ENCODE measurements around the gene FILIP1. TPM values are rescaled to one million over a fixed set of nuclear protein-coding genes. Genes with fewer than 3 reads are reported as not detected.
"Not testable (repeated sequence)": the region's sequence is repeated elsewhere in the genome, so short reads cannot be mapped to it uniquely, and the experiment has no call there.

Gene FILIP1
- total and polyA plus RNA-seq, 12 donors = 16.8 to 269 (median 181) TPM

- H3K4me1 ChIP-seq = peaks cover 21 to 67% (median 38%) of the 10 kb centered on the region in 9 donors
- 40 to 60% methylated on average over 1 of the region's 1 CpG for WGBS, 2 donors
- DNase-seq = no peak
- no peak for TF ChIP-seq CTCF (IDR thresholded peaks at IDR 0.05)
- no peak overlapping the region for H3K4me3 ChIP-seq
- peak in 7 of 8 donors; percentile 24 to 72 (median 47) for ATAC-seq
- peak overlapping the region; percentile 52 to 78 (median 68) for H3K27ac ChIP-seq
- H3K27me3 ChIP-seq = no peaks in the 10 kb centered on the region
- H3K9me3 ChIP-seq = no peaks in the 10 kb centered on the region
- intact Hi-C loops (cut with DNase I) = loop anchor here in 5 of 10 donors (5.0 to 10.0 kb wide), 6 partner anchors 34 to 63 kb away; partner anchors contain the start of gene FILIP1 (in 2 of the 5)
- no peaks in the 10 kb centered on the region for H3K36me3 ChIP-seq
Observed at GRCh38 chr6:75438013-75438431, 55.6 kb downstream of the FILIP1 start.

GRCh38 chr6:75437421-75437891 is 56.1 kb downstream of the FILIP1 start:
- intact Hi-C loops (cut with DNase I) = loop anchor here in 6 of 10 donors (2.0 to 10.0 kb wide), 7 partner anchors 35 to 63 kb away; partner anchors contain the start of gene FILIP1 (in 2 of the 6)

GRCh38 chr6:75436869-75437268 is 56.7 kb downstream of the FILIP1 start:
- 29% methylated on average over 4 of the region's 4 CpGs for WGBS, 2 donors
- TF ChIP-seq CTCF (IDR thresholded peaks at IDR 0.05) = no peak
- H3K4me3 ChIP-seq = no peak overlapping the region
- H3K27me3 ChIP-seq = no peaks in the 10 kb centered on the region
- intact Hi-C loops (cut with DNase I) = loop anchor here in 6 of 10 donors (2.0 to 10.0 kb wide), 7 partner anchors 35 to 62 kb away; partner anchors contain the start of gene FILIP1 (in 2 of the 6)
- H3K4me1 ChIP-seq = peaks cover 21 to 75% (median 44%) of the 10 kb centered on the region in 9 donors
- H3K27ac ChIP-seq = peak overlapping the region; percentile 52 to 78 (median 68)
- DNase-seq (peak; percentile 52 to 66), ATAC-seq (peak; percentile 48 to 92 (median 83))
- H3K9me3 ChIP-seq = no peaks in the 10 kb centered on the region
- no peaks in the 10 kb centered on the region for H3K36me3 ChIP-seq

More at GRCh38 chr6:75437421-75437891, 56.1 kb downstream of the FILIP1 start:
- H3K36me3 ChIP-seq = no peaks in the 10 kb centered on the region
- TF ChIP-seq CTCF (IDR thresholded peaks at IDR 0.05) = no peak
- peak in 1 of 2 donors; percentile 22 for DNase-seq
- ATAC-seq = peak; percentile 60 to 84 (median 76)
- peak overlapping the region; percentile 52 to 78 (median 68) for H3K27ac ChIP-seq
- no peaks in the 10 kb centered on the region for H3K27me3 ChIP-seq
- WGBS, 2 donors = 33 to 37% methylated on average over 3 of the region's 3 CpGs
- H3K9me3 ChIP-seq = no peaks in the 10 kb centered on the region
- peaks cover 21 to 69% (median 38%) of the 10 kb centered on the region in 9 donors for H3K4me1 ChIP-seq
- no peak overlapping the region for H3K4me3 ChIP-seq

- not testable (repeated sequence) for H3K27me3 ChIP-seq, H3K36me3 ChIP-seq, ATAC-seq, H3K4me3 ChIP-seq, DNase-seq, H3K9me3 ChIP-seq
- Histone ChIP-seq H3K27ac (peak overlapping the region in 1 of 10 donors; percentile 83), H3K4me1 (peaks cover 21 to 87% (median 67%) of the 10 kb centered on the region in 9 donors)
- 93 to 95% methylated on average over 1 of the region's 1 CpG for WGBS, 2 donors
- intact Hi-C loops (cut with DNase I) = loop anchor here in 3 of 10 donors (5.0 to 10.0 kb wide), 4 partner anchors 52 to 62 kb away; partner anchors contain the start of gene FILIP1 (in 2 of the 3)
Observed at GRCh38 chr6:75432809-75433208, 60.8 kb downstream of the FILIP1 start.

GRCh38 chr6:75431379-75431778 is 62.2 kb downstream of the FILIP1 start:
- H3K4me3 ChIP-seq = peak overlapping the region in 1 of 10 donors; percentile 8
- intact Hi-C loops (cut with DNase I) = loop anchor here in 3 of 10 donors (5.0 to 10.0 kb wide), 4 partner anchors 53 to 63 kb away; partner anchors contain the start of gene FILIP1 (in 2 of the 3)
- H3K4me1 ChIP-seq = peaks cover 12 to 81% (median 60%) of the 10 kb centered on the region in 9 donors
- no peaks in the 10 kb centered on the region for H3K36me3 ChIP-seq
- peak overlapping the region; percentile 41 to 83 (median 58) for H3K27ac ChIP-seq
- no peak for TF ChIP-seq CTCF (IDR thresholded peaks at IDR 0.05)
- WGBS, 2 donors = 3 to 7% methylated on average over 1 of the region's 1 CpG
- H3K9me3 ChIP-seq = no peaks in the 10 kb centered on the region
- H3K27me3 ChIP-seq = no peaks in the 10 kb centered on the region
- DNase-seq (peak; percentile 23 to 73), ATAC-seq (peak; percentile 86 to 98 (median 93))

Measured in heart right ventricle (tissue), 16 donors.